HG03064 (cell line): ENCODE results near the gene ENTR1.

Experiments used
- ATAC-seq: cut with Tn5 transposase; IDR thresholded peaks from one replicate; pipeline ENCODE4 v1.9.1; 2021; ENCODE audit warnings: low read depth; ENCODE audit not compliant: unreplicated experiment

Gene ENTR1

DNA sequence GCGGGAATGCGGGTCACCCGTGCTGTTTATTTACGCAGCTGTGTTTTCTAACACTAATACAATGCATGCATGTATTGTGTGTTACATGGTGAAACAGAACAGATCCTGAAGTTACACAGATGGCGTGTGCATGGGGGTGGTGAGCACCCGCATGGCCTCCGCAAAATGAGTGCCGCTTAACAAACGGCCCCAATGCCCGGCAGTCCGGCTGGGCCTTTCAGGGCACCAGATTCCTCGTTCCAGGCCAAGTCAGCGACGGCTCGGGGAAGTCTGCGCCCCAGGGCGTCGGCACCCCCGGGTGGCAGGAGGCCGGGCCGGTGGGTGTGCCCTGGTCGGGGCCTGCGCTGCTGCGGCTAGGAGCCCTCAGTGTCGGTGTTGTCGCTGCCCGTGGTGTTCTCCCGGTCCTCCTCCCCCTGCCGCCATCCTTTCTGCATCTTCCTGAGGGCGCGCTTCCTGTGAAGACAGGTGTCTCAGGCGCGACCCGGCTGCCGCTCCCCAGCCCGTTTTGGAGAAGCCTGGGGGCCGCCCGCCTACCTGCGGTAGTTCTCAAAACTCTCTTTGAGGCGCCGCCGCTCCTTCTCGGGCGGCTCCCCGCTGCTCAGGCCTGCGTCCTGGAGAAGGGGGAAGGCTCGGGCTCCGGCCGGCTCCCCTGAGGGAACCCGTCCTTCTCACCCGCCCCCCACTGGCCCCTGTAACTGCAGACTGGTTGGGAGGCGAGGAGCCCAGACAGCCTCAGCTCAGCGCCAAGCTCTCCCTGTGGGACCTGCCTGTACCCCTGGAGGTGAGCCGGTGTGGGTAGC, 46.3 kb downstream of the ENTR1 start:
- no peak for ATAC-seq

GRCh38 chr9:136363106-136363948, 47.1 kb downstream of the ENTR1 start, which contains the start of gene DNLZ:
Gene DNLZ (minus strand): TSS chr9:136363744. CDS start chr9:136363714, 30 bp downstream.
- peak; percentile 66 for ATAC-seq

DNA sequence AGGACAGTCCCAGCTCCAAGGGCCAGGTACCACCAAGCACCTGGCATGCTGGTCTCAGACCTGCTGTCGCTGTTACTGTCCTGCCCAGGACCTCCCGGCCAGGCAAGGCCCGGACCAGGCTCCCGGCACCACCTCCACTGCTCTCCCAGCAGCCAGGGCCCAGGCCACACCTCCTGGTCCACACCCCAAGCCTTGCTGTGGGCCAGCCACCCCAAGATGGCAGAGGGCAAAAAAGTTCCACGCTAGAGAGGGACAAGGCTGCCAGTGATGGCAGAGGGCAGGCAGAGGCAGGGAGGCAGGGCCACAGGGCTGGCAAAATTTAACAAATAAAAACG, 48.0 kb downstream of the ENTR1 start:
- no peak for ATAC-seq

GRCh38 chr9:136361754-136362449, 48.5 kb downstream of the ENTR1 start:
- no peak for ATAC-seq

DNA sequence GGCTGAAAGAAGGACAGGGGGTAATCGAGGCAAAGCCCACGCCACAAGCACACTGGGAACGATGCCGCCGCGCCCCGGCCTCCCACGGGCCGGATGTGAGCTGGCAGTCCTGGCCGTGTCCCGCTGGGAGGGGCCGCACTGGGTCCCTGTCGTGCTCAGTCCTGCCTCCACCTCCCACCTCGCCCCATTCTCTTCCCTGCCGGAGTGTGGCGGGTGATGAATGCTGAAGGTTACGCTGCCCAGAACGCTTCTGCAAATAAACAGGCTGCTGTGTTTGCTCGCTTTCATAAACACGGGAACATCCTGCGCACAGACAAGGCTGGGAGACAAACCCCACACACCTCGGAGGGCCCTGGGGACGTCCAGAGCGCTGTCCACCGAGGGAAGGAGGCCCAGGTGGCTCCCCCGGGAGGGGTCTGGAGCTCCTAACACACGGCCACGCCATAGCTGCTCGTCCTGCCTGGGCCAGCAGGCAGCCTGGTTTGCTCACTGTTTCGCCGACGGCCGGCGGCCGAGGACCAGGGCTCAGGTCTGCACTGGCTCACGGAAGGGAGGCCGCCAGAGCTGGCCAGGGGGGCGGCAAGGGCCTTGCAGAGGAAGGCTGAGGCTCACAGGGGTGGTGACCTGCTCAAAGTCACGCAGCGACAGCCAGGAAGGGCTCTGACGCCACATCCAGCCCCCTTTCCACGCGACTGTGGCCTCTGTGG, 49.2 kb downstream of the ENTR1 start:
- no peak for ATAC-seq

DNA sequence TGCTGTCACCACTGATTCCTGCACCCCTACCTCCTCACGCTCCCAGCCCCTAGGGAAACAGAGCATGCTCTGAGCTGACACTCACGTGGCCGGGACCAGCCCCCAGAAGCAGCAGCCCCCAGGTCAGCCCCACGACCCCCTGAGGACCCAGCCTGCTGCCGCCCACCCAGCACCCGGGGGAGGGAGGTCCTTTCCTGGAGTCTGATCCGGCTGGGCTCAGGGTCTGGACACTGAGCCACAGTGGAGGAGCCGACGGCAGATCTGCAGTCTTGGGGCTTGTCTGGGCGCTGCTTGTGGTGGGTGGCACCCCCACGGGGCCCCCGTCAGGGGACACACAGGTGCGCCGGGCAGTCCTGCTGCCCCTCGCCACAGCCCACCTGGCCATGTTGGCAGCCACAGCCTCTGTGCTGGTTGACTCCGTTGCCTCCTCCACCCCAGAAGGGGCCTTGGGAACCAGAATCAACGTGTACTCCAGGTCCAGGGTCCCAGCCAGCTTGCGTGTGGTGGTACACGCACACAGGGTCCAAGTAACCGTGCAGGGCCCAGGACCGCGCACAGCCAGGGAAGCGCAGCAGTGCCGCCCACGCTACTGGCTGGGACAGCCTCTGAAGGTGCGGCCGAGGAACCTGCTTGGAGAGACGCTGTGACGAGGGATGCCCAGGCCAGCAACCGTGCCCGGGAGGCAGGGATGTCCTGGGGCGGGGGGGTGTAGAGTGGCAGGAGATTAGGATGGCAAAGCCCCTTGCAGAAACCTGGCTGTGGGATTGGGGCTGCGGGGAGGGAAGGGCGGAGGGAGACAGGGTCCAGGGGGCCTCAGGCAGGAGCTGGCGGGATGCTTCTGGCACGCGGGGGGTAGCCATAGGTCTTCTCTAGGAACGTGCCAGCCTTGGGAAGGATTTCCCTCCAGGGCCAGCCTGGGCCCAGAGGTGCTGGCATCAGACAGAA, 50.4 kb downstream of the ENTR1 start:
- ATAC-seq, result no peak

DNA sequence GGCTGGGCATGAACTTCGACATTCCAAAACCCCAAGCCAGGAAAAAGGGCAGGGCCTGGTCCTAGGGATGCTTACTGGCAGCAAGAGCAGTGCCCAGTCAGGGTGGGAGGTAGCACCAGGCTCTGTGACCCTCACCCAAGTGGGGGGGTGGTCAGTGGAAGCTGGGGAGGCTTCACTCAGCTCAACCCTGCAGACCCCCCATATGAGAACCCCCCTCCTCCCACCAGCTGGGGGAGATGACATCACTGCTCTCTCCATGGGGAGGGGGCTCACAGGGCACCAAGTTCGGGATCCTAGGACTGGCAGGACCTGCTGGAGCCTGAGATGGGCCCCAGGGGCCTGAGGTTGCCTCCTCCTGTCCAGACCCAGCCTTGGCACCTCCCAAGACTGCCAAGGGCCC, 51.5 kb downstream of the ENTR1 start:
- no peak for ATAC-seq

DNA sequence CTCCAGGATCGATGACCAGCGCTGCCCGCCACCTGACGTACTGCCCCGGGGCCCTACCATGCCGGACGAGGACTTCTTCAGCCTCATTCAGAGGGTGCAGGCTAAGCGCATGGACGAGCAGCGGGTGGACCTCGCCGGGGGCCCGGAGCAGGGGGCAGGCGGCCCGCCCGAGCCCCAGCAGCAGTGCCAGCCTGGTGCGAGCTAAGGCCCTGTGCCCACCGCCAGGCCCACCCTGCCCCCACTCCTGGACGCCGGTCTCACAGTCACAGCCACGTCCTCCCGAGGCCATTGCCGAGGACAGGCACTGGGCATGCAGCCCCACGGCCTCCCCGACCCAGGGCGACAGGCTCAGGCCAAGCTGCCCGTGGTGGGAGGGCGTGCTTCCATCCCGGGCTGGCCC, 52.4 kb downstream of the ENTR1 start:
- ATAC-seq, result no peak

DNA sequence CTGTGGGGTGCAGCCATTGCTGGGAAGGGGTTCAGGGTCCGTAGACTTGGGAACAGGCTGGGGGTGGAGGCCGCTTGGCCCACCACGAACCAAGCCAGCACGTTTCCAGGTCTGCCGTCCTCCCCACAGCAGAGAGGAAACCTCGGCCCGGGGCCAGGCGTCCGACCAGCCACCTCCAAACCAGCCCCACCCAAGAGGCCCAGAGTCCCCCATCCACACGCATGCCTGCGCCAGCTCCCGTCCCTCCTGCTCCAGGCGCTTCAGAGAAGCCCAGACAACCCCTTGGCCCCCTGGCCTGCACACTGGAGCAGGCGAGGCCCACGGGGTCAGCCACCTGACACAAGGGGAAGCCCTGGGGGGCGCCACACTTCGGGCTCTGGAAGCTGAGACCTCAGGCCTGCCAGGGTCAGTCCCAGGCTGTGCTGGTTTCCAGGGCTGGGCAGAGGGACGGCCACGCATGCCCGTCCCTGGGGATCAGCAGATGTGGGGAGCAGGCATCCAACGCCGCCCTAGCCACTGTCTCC, 53.1 kb downstream of the ENTR1 start:
- no peak for ATAC-seq

GRCh38 chr9:136355616-136356557, 54.5 kb downstream of the ENTR1 start:
- ATAC-seq, result no peak

GRCh38 chr9:136354592-136355085, 55.8 kb downstream of the ENTR1 start:
- no peak for ATAC-seq

- ATAC-seq, result no peak
Observed at GRCh38 chr9:136353757-136354488, 56.5 kb downstream of the ENTR1 start.

DNA sequence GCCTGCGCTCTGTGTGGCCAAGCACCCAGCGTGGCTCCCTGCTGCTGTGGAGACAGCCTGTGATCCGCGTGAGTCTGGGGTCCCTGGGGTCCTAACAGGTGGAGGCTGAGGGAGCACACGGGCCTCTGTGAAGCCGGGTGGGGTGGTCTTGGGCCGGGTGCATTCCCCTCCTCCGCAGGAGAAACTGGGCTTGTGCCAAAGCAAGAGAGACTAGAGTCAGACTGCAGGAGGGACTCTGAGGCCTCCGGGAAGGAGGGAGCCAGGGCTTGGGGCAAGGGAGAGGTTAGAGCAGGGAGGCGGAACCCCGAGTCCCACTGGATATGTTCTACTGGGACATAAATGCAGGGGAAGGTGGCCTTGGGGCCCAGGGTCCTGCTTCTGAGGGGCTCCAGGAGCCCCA, 57.3 kb downstream of the ENTR1 start:
- ATAC-seq, result no peak

GRCh38 chr9:136352682-136353081, 57.7 kb downstream of the ENTR1 start:
- no peak for ATAC-seq
